ENCODE measurements around the gene URAD.
A peak's percentile ranks its signal among the peaks of the same experiment; 100 is the strongest.
"Not testable (repeated sequence)": the region's sequence is repeated elsewhere in the genome, so short reads cannot be mapped to it uniquely, and the experiment has no call there.

Gene URAD

DNA sequence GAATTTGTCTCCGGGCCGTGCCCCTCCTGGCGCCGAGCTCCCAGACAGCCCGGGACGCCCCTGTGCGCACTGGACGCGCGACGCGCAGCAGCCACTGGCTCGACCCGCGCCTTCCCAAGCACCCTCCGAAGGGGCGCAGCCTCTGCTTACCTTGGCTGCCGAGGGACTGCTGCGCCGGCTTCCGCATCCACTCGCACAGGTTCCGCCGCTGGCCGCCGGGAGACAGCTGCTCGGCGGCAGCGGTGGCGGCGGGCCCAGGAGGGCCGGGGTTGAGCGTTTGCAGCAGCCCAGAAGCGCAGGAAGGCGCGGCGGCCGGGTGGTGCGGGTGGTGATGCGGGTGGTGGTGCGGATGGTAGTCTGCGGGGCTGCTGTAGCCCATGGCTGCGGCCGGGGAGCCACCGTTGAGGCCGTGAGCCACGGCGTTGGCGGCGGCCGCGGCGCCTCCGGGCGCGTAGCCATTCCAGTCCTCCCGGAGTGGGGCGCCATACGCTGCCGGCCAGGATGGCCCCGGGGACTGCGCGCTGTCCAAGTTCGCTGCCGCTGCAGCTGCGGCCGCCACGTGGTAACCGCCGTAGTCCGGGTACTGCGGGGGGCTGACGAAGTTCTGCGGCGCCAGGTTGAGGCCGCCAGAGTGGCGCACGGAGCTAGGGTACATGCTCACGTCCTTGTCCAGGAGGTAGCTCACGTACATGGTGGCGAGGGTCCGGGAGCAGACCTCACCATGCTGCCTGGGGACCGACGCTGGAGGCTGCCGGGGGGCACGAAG is 20.0 kb downstream of the URAD start:
- Histone ChIP-seq H3K27me3 (ENCODE audit: low read depth, low read length) (peaks cover 68% of the 10 kb centered on the region), H3K36me3 (ENCODE audit: control insufficient read depth in 1 of 2, insufficient read depth in 2 of 2, low read length in 2 of 2) (no peaks in the 10 kb centered on the region), H3K4me3 (ENCODE audit: low read depth in 1 of 2, low read length in 2 of 2) (peak overlapping the region; percentile 48 to 59), H3K4me1 (ENCODE audit: control insufficient read depth in 1 of 2, insufficient read depth in 2 of 2, low read length in 2 of 2) (peaks cover 0 to 45% of the 10 kb centered on the region in 2 donors), H3K9me3 (ENCODE audit: control insufficient read depth in 1 of 2, low read length in 2 of 2) (no peaks in the 10 kb centered on the region), H3K27ac (ENCODE audit: low read length) (peak overlapping the region; percentile 85)

DNA sequence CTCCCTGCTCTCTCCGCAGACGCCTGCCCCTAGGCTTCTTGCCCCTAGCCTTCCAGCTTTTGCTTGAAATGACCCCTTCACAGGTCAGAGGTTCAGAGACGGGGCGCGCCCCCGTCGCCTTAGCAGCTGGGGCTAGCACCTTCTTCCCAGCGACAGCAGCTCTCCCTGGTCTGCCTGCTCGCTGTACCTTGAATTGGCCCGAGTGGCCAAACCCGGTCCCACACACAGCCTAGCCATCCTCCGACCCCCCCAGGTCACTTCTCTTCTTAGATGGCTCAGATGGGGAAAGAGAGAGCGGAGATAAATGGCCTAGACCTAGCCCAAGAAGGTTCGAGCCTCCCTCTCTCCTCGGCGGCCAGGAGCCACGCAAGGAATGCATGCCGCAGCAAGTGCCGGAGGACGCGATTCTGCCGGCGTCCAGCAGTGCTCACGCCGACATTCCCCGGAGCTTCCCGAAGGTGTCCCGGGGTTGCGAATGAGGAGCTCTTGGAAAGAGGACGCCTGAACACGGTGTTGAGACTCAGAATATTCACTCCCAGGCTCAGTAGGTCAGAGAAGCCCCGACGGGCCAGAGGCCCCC is 20.7 kb downstream of the URAD start:
- no peaks in the 10 kb centered on the region for H3K36me3 ChIP-seq (ENCODE audit: control insufficient read depth in 1 of 2, insufficient read depth in 2 of 2, low read length in 2 of 2)
- H3K27me3 ChIP-seq (ENCODE audit: low read depth, low read length): peaks cover 68% of the 10 kb centered on the region
- H3K4me3 ChIP-seq (ENCODE audit: low read depth in 1 of 2, low read length in 2 of 2): peak overlapping the region; percentile 48 to 59
- H3K27ac ChIP-seq (ENCODE audit: low read length): peak overlapping the region; percentile 85
- peaks cover 0 to 45% of the 10 kb centered on the region in 2 donors for H3K4me1 ChIP-seq (ENCODE audit: control insufficient read depth in 1 of 2, insufficient read depth in 2 of 2, low read length in 2 of 2)
- no peaks in the 10 kb centered on the region for H3K9me3 ChIP-seq (ENCODE audit: control insufficient read depth in 1 of 2, low read length in 2 of 2)

DNA sequence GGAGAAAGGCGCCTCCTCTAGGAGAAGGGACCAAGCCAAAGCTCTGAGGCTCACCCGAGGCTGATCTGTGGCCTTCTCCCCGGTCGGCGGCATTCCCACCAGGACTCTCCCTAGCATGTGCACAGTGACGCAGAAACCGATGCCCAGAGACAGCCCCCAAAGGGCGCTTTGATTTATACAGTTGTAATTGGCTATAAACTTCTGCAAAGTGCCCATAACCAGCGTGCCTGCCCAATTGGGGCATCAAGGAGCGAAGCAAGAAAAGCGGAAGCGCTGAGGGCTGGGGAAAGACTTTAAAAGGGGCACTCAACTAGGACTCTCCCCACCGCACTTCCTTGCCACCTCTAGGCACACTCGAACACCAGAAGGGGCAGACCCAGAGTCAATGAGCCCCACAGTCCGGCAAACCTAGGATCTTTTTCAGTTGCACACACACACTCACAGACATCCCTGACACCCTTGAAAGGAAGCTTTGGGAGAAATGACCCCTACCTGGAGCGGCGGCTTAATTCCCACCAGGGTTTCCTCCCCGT is 21.2 kb downstream of the URAD start:
- peak overlapping the region; percentile 85 for H3K27ac ChIP-seq (ENCODE audit: low read length)
- H3K9me3 ChIP-seq (ENCODE audit: control insufficient read depth in 1 of 2, low read length in 2 of 2): no peaks in the 10 kb centered on the region
- peaks cover 68% of the 10 kb centered on the region for H3K27me3 ChIP-seq (ENCODE audit: low read depth, low read length)
- H3K36me3 ChIP-seq (ENCODE audit: control insufficient read depth in 1 of 2, insufficient read depth in 2 of 2, low read length in 2 of 2): no peaks in the 10 kb centered on the region
- peak overlapping the region in 1 of 2 donors; percentile 59 for H3K4me3 ChIP-seq (ENCODE audit: low read depth in 1 of 2, low read length in 2 of 2)
- peaks cover 0 to 45% of the 10 kb centered on the region in 2 donors for H3K4me1 ChIP-seq (ENCODE audit: control insufficient read depth in 1 of 2, insufficient read depth in 2 of 2, low read length in 2 of 2)

DNA sequence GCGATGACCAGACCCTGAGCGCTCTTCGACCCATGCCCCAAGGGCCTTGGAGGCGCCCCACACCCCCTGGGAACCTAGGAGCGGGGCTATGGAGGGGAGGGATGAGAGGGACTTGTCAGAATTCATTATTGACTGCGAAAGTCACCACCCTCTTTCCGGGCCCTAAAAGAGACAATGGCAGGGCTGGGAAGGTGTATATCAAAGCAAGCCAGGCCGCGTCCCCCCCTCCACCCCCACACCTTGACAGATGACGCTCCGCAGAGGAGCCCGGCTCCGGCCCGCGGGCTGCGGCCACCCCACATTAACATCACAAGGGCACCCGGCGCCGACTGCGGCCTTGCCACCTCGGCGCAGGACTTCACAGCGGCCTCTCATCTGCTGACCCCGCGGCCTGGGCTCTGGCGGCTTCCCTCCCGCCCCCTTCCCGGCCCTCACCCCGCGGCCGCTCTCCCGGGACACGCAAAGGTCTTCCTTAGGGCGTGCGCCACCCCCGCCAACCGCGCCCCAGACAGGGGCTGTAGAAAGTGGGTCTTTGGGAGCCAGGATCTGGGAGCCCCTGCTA is 21.8 kb downstream of the URAD start:
- Histone ChIP-seq H3K27ac (ENCODE audit: low read length) (peak overlapping the region; percentile 85), H3K4me3 (ENCODE audit: low read depth in 1 of 2, low read length in 2 of 2) (peak overlapping the region in 1 of 2 donors; percentile 59), H3K27me3 (ENCODE audit: low read depth, low read length) (peaks cover 66% of the 10 kb centered on the region), H3K9me3 (ENCODE audit: control insufficient read depth in 1 of 2, low read length in 2 of 2) (no peaks in the 10 kb centered on the region), H3K36me3 (ENCODE audit: control insufficient read depth in 1 of 2, insufficient read depth in 2 of 2, low read length in 2 of 2) (no peaks in the 10 kb centered on the region), H3K4me1 (ENCODE audit: control insufficient read depth in 1 of 2, insufficient read depth in 2 of 2, low read length in 2 of 2) (peaks cover 0 to 45% of the 10 kb centered on the region in 2 donors)

DNA sequence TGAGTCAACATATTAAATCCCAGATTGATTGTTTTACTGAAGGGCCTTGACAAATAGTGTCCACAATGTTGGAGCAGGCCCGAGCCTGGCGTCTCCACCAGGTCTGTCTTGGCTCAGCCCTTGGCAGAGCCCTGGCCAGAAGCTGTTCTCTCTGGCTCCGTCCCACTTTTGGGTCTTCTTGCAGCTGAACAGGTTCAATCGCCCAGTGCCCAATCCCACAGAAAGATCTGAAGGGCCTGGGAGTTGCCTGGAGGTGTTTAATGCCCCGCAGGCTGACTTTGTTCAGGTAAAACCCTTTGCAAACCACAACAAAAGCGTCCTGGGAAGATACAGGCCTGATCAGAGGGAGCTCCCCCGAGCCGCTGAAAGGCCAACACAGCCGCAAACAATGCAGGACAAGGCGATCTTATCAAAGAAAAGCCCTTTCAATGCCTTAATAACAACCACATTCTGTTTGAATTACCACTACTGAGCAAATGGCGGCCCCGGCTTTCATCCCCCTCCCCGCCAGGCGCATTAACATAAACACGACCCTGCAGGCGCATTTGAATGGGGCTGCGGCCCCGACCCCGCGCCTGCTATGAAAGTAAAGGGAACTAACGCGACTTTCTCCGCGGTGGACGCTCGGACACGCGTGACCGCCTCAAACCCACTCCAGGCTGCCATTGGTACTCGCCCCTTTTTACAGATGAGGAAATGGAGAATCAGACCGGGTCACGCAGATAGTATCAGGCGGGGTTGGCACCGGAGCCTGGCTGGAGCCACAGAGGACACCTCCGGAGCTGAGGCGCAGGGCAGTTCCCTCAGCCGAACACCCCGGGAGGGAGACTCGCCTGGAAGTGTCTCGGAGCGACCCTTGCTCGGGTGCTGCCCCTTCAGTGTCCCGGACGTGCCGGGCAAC is 22.5 kb downstream of the URAD start:
- Histone ChIP-seq H3K9me3 (ENCODE audit: control insufficient read depth in 1 of 2, low read length in 2 of 2) (no peaks in the 10 kb centered on the region), H3K4me1 (ENCODE audit: control insufficient read depth in 1 of 2, insufficient read depth in 2 of 2, low read length in 2 of 2) (peaks cover 0 to 48% of the 10 kb centered on the region in 2 donors), H3K27ac (ENCODE audit: low read length) (peak overlapping the region; percentile 79), H3K27me3 (ENCODE audit: low read depth, low read length) (peaks cover 58% of the 10 kb centered on the region), H3K36me3 (ENCODE audit: control insufficient read depth in 1 of 2, insufficient read depth in 2 of 2, low read length in 2 of 2) (no peaks in the 10 kb centered on the region), H3K4me3 (ENCODE audit: low read depth in 1 of 2, low read length in 2 of 2) (peak overlapping the region in 1 of 2 donors; percentile 35)

DNA sequence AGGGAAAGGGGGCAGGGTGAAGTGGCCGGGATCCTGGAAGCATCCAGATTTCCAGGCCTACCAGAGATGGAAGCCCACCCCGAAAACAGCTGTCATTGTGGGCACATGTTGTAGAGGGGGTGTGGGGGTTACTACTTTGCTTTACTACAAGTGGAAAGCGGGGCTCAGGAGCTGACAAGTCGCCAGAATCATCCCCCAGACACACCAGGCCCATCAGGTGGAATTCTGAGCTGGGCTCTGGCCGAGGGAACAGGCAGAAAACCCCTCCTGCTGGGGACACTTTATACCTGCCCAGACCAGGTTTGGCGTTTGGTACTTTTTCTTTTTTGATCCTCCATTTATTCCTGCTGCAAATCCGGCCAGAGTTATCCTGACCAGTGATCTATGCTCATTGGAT is 23.2 kb downstream of the URAD start:
- peak overlapping the region; percentile 79 for H3K27ac ChIP-seq (ENCODE audit: low read length)
- no peaks in the 10 kb centered on the region for H3K9me3 ChIP-seq (ENCODE audit: control insufficient read depth in 1 of 2, low read length in 2 of 2)

DNA sequence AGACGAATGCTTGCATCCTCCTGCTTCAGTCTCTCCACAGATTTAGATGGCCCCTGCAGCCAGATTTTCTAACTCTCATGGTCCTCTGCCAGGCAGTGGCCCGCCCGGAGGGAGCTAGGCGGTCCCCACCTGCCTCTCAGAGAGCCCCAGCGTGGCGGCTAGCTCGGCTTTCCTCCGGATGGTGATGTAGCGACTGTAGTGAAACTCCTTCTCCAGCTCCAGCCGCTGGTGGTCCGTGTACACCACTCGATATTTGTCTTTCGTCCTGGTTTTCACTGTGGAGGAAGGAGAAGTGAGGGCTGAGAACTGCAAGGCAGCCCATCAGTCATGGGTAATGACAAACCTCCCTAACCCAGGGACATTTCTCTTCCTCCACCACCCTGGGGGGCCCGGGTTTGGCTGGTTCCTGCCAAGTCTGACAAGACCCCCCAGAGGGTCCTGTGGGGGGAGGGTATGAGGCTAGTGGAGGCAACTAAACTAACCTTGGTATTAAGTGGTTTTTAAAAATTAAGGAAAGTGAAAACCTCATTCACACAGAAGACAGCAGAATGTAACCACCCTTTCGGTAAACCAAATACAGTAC is 23.7 kb downstream of the URAD start:
- peaks cover 59% of the 10 kb centered on the region for H3K27me3 ChIP-seq (ENCODE audit: low read depth, low read length)
- H3K36me3 ChIP-seq (ENCODE audit: control insufficient read depth in 1 of 2, insufficient read depth in 2 of 2, low read length in 2 of 2): no peaks in the 10 kb centered on the region
- H3K9me3 ChIP-seq (ENCODE audit: control insufficient read depth in 1 of 2, low read length in 2 of 2): no peaks in the 10 kb centered on the region
- peak overlapping the region; percentile 79 for H3K27ac ChIP-seq (ENCODE audit: low read length)
- H3K4me1 ChIP-seq (ENCODE audit: control insufficient read depth in 1 of 2, insufficient read depth in 2 of 2, low read length in 2 of 2): peaks cover 0 to 55% of the 10 kb centered on the region in 2 donors
- H3K4me3 ChIP-seq (ENCODE audit: low read depth in 1 of 2, low read length in 2 of 2): peak overlapping the region in 1 of 2 donors; percentile 35

More for the DNA sequence above, 23.2 kb downstream of the URAD start:
- H3K27me3 ChIP-seq (ENCODE audit: low read depth, low read length): peaks cover 57% of the 10 kb centered on the region
- no peaks in the 10 kb centered on the region for H3K36me3 ChIP-seq (ENCODE audit: control insufficient read depth in 1 of 2, insufficient read depth in 2 of 2, low read length in 2 of 2)
- H3K4me3 ChIP-seq (ENCODE audit: low read depth in 1 of 2, low read length in 2 of 2): peak overlapping the region in 1 of 2 donors; percentile 35
- peaks cover 0 to 53% of the 10 kb centered on the region in 2 donors for H3K4me1 ChIP-seq (ENCODE audit: control insufficient read depth in 1 of 2, insufficient read depth in 2 of 2, low read length in 2 of 2)

DNA sequence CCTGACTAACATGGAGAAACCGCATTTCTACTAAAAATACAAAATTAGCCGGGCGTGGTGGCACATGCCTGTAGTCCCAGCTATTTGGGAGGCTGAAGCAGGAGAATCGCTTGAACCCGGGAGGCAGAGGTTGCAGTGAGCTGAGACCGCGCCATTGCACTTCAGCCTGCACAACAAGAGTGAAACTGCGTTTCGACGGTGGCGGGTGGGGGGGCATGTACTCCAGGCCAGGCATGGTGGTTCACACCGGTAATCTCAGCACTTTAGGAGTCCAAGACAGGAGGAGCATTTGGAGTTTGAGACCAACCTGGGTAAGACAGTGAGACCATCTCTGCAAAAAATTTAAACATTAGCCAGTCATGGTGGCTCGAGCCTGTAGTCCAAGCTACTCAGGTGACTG is 24.3 kb downstream of the URAD start:
- peaks cover 0 to 52% of the 10 kb centered on the region in 2 donors for H3K4me1 ChIP-seq (ENCODE audit: control insufficient read depth in 1 of 2, insufficient read depth in 2 of 2, low read length in 2 of 2)
- H3K36me3 ChIP-seq (ENCODE audit: control insufficient read depth in 1 of 2, insufficient read depth in 2 of 2, low read length in 2 of 2); H3K9me3 ChIP-seq (ENCODE audit: control insufficient read depth in 1 of 2, low read length in 2 of 2); H3K4me3 ChIP-seq (ENCODE audit: low read depth in 1 of 2, low read length in 2 of 2): not testable (repeated sequence)
- peaks cover 58% of the 10 kb centered on the region for H3K27me3 ChIP-seq (ENCODE audit: low read depth, low read length)
- peak overlapping the region; percentile 79 for H3K27ac ChIP-seq (ENCODE audit: low read length)

DNA sequence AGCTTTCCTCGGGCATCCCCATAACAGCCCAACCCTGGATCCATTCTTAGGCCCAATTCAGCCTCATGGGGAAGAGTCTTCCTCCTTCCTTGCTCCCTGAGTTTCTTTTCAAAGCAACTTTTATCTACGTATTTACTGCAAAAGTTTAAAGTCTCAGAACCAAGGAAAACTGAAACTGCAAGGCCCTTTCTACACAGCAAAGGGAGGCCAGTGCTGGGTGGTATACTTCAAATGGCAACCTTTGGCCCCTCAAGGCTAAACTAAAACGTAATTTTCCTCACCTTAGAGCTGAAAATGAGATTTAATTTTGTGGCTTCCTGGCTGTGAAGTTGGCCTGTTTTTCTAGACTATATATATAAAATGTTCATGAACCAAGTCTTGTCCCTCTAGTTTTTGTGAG is 25.0 kb downstream of the URAD start:
- H3K27me3 ChIP-seq (ENCODE audit: low read depth, low read length): peaks cover 59% of the 10 kb centered on the region

DNA sequence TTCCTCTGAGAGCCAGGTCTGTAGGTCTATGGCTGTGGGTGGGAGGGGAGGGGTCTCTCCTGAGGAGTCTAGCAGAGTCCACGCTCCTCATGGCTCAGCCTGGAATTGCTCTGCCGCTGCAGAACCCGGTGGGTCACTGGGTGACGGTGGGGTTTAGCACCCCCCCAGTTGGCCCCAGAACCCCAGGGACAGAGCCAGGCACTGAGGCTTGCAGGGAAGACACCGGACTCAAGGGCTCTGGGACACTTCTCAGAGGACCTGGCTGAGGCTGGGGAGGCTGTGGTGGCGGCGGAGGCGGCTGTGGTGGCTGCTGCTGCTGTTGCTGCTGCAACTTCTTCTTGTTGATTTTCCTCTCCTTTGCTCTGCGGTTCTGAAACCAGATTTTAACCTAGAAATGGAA is 25.5 kb downstream of the URAD start:
- Histone ChIP-seq H3K4me1 (ENCODE audit: control insufficient read depth in 1 of 2, insufficient read depth in 2 of 2, low read length in 2 of 2) (peaks cover 0 to 40% of the 10 kb centered on the region in 2 donors), H3K4me3 (ENCODE audit: low read depth in 1 of 2, low read length in 2 of 2) (no peak overlapping the region), H3K27me3 (ENCODE audit: low read depth, low read length) (peaks cover 57% of the 10 kb centered on the region), H3K27ac (ENCODE audit: low read length) (peak overlapping the region; percentile 79), H3K9me3 (ENCODE audit: control insufficient read depth in 1 of 2, low read length in 2 of 2) (no peaks in the 10 kb centered on the region), H3K36me3 (ENCODE audit: control insufficient read depth in 1 of 2, insufficient read depth in 2 of 2, low read length in 2 of 2) (no peaks in the 10 kb centered on the region)

More for the DNA sequence above, 25.0 kb downstream of the URAD start:
- peaks cover 0 to 45% of the 10 kb centered on the region in 2 donors for H3K4me1 ChIP-seq (ENCODE audit: control insufficient read depth in 1 of 2, insufficient read depth in 2 of 2, low read length in 2 of 2)
- H3K4me3 ChIP-seq (ENCODE audit: low read depth in 1 of 2, low read length in 2 of 2): no peak overlapping the region
- H3K9me3 ChIP-seq (ENCODE audit: control insufficient read depth in 1 of 2, low read length in 2 of 2): no peaks in the 10 kb centered on the region
- peak overlapping the region; percentile 79 for H3K27ac ChIP-seq (ENCODE audit: low read length)
- no peaks in the 10 kb centered on the region for H3K36me3 ChIP-seq (ENCODE audit: control insufficient read depth in 1 of 2, insufficient read depth in 2 of 2, low read length in 2 of 2)

Data from muscle layer of duodenum (tissue), 2 donors.